RWPE2 (cell line): ENCODE data around the gene PTPN23.

ENCODE experiments used
- ATAC-seq: fragments of 200-7000 bp; cut with Tn5 transposase; 3 replicates; pipeline ENCODE4 v1.9.1; 2021; ENCODE audit warnings: low read depth
- DNase-seq: peaks from one replicate; pipeline ENCODE4 v3.0.0-alpha.2; 2020; ENCODE audit warnings: low spot score
- H3K27ac ChIP-seq: fragments of 450-650 bp; 2 replicates; pipeline ENCODE4 v1.5.1; 2017; ENCODE audit warnings: mild to moderate bottlenecking; ENCODE audit not compliant: poor library complexity, severe bottlenecking
- H3K27me3 ChIP-seq: fragments of 250-450 bp; sonication (Bioruptor Pico); 2 replicates; pipeline ENCODE4 v1.5.1; 2021; ENCODE audit warnings: mild to moderate bottlenecking, moderate library complexity; ENCODE audit not compliant: insufficient read depth, poor library complexity, severe bottlenecking
- H3K36me3 ChIP-seq: fragments of 250-450 bp; sonication (Bioruptor Pico); 2 replicates; pipeline ENCODE4 v1.5.1; 2020; ENCODE audit warnings: low read depth, mild to moderate bottlenecking, moderate library complexity
- H3K4me1 ChIP-seq: fragments of 250-450 bp; sonication (Bioruptor Pico); 2 replicates; pipeline ENCODE4 v1.5.1; 2021; ENCODE audit warnings: mild to moderate bottlenecking, moderate library complexity; ENCODE audit not compliant: insufficient read depth, poor library complexity, severe bottlenecking
- H3K4me3 ChIP-seq: fragments of 250-450 bp; sonication (Bioruptor Pico); 2 replicates; pipeline ENCODE4 v1.5.1; 2021; ENCODE audit warnings: mild to moderate bottlenecking, moderate library complexity; ENCODE audit not compliant: severe bottlenecking
- H3K9me3 ChIP-seq: fragments of 250-450 bp; sonication (Bioruptor Pico); 2 replicates; pipeline ENCODE4 v1.5.1; 2021; ENCODE audit warnings: mild to moderate bottlenecking, moderate library complexity; ENCODE audit not compliant: severe bottlenecking
- TF ChIP-seq, protein P1 (sequence below): fragments of 450-650 bp; IDR thresholded peaks from one replicate; pipeline ENCODE4 v1.5.1; 2017; ENCODE audit warnings: mild to moderate bottlenecking, moderate library complexity; ENCODE audit not compliant: poor library complexity, severe bottlenecking

Gene PTPN23

GRCh38 chr3:47407896-47408838 lies 27.3 kb downstream of the PTPN23 start:
- Histone ChIP-seq H3K4me1 (no peaks in the 10 kb centered on the region), H3K9me3 (no peaks in the 10 kb centered on the region), H3K4me3 (no peak overlapping the region), H3K27me3 (no peaks in the 10 kb centered on the region), H3K36me3 (peaks cover 32% of the 10 kb centered on the region), H3K27ac (no peak overlapping the region)
- ATAC-seq (no peak), DNase-seq (no peak)
- TF ChIP-seq, protein P1, sequence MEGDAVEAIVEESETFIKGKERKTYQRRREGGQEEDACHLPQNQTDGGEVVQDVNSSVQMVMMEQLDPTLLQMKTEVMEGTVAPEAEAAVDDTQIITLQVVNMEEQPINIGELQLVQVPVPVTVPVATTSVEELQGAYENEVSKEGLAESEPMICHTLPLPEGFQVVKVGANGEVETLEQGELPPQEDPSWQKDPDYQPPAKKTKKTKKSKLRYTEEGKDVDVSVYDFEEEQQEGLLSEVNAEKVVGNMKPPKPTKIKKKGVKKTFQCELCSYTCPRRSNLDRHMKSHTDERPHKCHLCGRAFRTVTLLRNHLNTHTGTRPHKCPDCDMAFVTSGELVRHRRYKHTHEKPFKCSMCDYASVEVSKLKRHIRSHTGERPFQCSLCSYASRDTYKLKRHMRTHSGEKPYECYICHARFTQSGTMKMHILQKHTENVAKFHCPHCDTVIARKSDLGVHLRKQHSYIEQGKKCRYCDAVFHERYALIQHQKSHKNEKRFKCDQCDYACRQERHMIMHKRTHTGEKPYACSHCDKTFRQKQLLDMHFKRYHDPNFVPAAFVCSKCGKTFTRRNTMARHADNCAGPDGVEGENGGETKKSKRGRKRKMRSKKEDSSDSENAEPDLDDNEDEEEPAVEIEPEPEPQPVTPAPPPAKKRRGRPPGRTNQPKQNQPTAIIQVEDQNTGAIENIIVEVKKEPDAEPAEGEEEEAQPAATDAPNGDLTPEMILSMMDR, result no peak

DNA sequence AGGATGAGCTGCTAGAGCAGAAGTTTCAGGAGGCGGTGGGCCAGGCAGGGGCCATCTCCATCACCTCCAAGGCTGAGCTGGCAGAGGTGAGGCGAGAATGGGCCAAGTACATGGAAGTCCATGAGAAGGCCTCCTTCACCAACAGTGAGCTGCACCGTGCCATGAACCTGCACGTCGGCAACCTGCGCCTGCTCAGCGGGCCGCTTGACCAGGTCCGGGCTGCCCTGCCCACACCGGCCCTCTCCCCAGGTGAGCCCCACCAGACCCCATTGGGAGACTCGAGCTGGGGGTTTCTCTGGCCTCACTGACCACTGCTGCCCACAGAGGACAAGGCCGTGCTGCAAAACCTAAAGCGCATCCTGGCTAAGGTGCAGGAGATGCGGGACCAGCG lies 28.0 kb downstream of the PTPN23 start:
- no peak overlapping the region for H3K27ac ChIP-seq
- TF ChIP-seq, protein P1, result no peak
- H3K27me3 ChIP-seq, result no peaks in the 10 kb centered on the region
- peaks cover 39% of the 10 kb centered on the region for H3K36me3 ChIP-seq
- ATAC-seq (no peak), DNase-seq (peak; percentile 60)
- no peaks in the 10 kb centered on the region for H3K9me3 ChIP-seq
- no peaks in the 10 kb centered on the region for H3K4me1 ChIP-seq
- no peak overlapping the region for H3K4me3 ChIP-seq

DNA sequence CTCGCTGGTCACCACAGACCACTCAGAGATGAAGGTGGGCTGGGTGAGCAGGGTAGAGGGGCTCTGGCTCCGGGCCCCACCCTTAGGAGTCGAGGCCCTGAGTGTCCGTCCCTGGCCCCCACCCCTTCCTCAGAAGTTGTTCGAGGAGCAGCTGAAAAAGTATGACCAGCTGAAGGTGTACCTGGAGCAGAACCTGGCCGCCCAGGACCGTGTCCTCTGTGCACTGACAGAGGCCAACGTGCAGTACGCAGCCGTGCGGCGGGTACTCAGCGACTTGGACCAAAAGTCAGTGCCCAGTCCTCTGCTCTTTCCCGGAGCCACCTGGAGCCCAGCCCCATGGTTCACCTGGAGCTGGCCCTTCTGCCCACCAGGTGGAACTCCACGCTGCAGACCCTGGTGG lies 28.5 kb downstream of the PTPN23 start:
- H3K36me3 ChIP-seq, result peaks cover 44% of the 10 kb centered on the region
- no peaks in the 10 kb centered on the region for H3K4me1 ChIP-seq
- H3K4me3 ChIP-seq, result no peak overlapping the region
- H3K9me3 ChIP-seq, result no peaks in the 10 kb centered on the region
- ATAC-seq (no peak), DNase-seq (peak; percentile 63)
- TF ChIP-seq, protein P1, result no peak
- no peak overlapping the region for H3K27ac ChIP-seq
- no peaks in the 10 kb centered on the region for H3K27me3 ChIP-seq

DNA sequence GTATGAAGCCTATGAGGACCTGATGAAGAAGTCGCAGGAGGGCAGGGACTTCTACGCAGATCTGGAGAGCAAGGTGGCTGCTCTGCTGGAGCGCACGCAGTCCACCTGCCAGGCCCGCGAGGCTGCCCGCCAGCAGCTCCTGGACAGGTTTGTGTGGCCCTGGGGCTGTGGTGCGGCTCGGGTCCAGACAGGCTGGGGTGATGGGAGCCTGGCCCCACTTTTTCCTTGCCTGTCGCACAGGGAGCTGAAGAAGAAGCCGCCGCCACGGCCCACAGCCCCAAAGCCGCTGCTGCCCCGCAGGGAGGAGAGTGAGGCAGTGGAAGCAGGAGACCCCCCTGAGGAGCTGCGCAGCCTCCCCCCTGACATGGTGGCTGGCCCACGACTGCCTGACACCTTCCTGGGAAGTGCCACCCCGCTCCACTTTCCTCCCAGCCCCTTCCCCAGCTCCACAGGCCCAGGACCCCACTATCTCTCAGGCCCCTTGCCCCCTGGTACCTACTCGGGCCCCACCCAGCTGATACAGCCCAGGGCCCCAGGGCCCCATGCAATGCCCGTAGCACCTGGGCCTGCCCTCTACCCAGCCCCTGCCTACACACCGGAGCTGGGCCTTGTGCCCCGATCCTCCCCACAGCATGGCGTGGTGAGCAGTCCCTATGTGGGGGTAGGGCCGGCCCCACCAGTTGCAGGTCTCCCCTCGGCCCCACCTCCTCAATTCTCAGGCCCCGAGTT lies 29.0 kb downstream of the PTPN23 start:
- no peaks in the 10 kb centered on the region for H3K9me3 ChIP-seq
- H3K27me3 ChIP-seq, result no peaks in the 10 kb centered on the region
- no peak for DNase-seq
- no peak for ATAC-seq
- H3K27ac ChIP-seq, result no peak overlapping the region
- H3K4me1 ChIP-seq, result no peaks in the 10 kb centered on the region
- TF ChIP-seq, protein P1, result no peak
- peaks cover 47% of the 10 kb centered on the region for H3K36me3 ChIP-seq
- no peak overlapping the region for H3K4me3 ChIP-seq

DNA sequence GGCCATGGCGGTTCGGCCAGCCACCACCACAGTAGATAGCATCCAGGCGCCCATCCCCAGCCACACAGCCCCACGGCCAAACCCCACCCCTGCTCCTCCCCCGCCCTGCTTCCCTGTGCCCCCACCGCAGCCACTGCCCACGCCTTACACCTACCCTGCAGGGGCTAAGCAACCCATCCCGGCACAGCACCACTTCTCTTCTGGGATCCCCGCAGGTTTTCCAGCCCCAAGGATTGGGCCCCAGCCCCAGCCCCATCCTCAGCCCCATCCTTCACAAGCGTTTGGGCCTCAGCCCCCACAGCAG lies 29.5 kb downstream of the PTPN23 start:
- TF ChIP-seq, protein P1, result no peak
- H3K27me3 ChIP-seq, result no peaks in the 10 kb centered on the region

More for the DNA sequence above, 29.5 kb downstream of the PTPN23 start:
- no peak overlapping the region for H3K27ac ChIP-seq
- H3K4me1 ChIP-seq, result no peaks in the 10 kb centered on the region
- no peaks in the 10 kb centered on the region for H3K9me3 ChIP-seq
- ATAC-seq (no peak), DNase-seq (no peak)
- H3K4me3 ChIP-seq, result no peak overlapping the region
- H3K36me3 ChIP-seq, result peaks cover 52% of the 10 kb centered on the region
